HEK293 (cell line): ENCODE results near the gene TTL.

Source experiments
- GFI1B ChIP-seq: fragments of 450-650 bp; formaldehyde crosslinking; IDR thresholded peaks from 2 replicates; pipeline ENCODE4 v1.5.1; 2016; ENCODE audit warnings: missing biosample characterization, missing genetic modification characterization
- GLI4 ChIP-seq: fragments of 450-650 bp; formaldehyde crosslinking; IDR thresholded peaks from 2 replicates; pipeline ENCODE4 v1.5.1; 2016; ENCODE audit warnings: missing biosample characterization, missing genetic modification characterization
- HOXA7 ChIP-seq: sonication (generic); formaldehyde crosslinking; IDR thresholded peaks from 2 replicates; pipeline ENCODE4 v1.8.1; 2022; ENCODE audit warnings: missing genetic modification reagents, borderline replicate concordance
- IKZF3 ChIP-seq: fragments of 450-650 bp; IDR thresholded peaks from 2 replicates; pipeline ENCODE4 v1.5.0; 2018; ENCODE audit warnings: missing biosample characterization, mild to moderate bottlenecking, missing genetic modification characterization, moderate library complexity
- SETDB1 ChIP-seq: IDR thresholded peaks from one replicate; pipeline ENCODE4 v1.6.1; 2017; ENCODE audit warnings: mild to moderate bottlenecking, low read length, moderate library complexity, mixed read lengths; ENCODE audit not compliant: insufficient read length
- ZNF214 ChIP-seq: fragments of 450-650 bp; formaldehyde crosslinking; IDR thresholded peaks from 2 replicates; pipeline ENCODE4 v1.5.1; 2017; ENCODE audit warnings: missing biosample characterization, mild to moderate bottlenecking, missing genetic modification characterization, borderline replicate concordance
- ZNF23 ChIP-seq: fragments of 450-650 bp; formaldehyde crosslinking; IDR thresholded peaks from 2 replicates; pipeline ENCODE4 v1.5.1; 2016; ENCODE audit warnings: missing biosample characterization, missing genetic modification characterization, borderline replicate concordance
- ZNF335 ChIP-seq: fragments of 450-650 bp; formaldehyde crosslinking; conservative IDR thresholded peaks from 2 replicates; pipeline ENCODE4 v1.5.1; 2016; ENCODE audit warnings: missing biosample characterization, missing genetic modification characterization
- ZNF341 ChIP-seq: fragments of 450-650 bp; formaldehyde crosslinking; IDR thresholded peaks from 2 replicates; pipeline ENCODE4; 2016; ENCODE audit warnings: low read depth, missing biosample characterization, missing genetic modification characterization
- ZNF530 ChIP-seq: fragments of 450-650 bp; formaldehyde crosslinking; IDR thresholded peaks from 2 replicates; pipeline ENCODE4 v1.5.1; 2016; ENCODE audit warnings: low read depth, missing biosample characterization, missing genetic modification characterization
- ZNF585B ChIP-seq: fragments of 450-650 bp; formaldehyde crosslinking; IDR thresholded peaks from 2 replicates; pipeline ENCODE4 v1.5.1; 2016; ENCODE audit warnings: missing biosample characterization, missing genetic modification characterization
- ZNF596 ChIP-seq: fragments of 450-650 bp; IDR thresholded peaks from 2 replicates; pipeline ENCODE4 v1.5.0; 2018; ENCODE audit warnings: missing biosample characterization, mild to moderate bottlenecking, missing genetic modification characterization, moderate library complexity
- ZNF677 ChIP-seq: fragments of 450-650 bp; IDR thresholded peaks from 2 replicates; pipeline ENCODE4 v1.5.0; 2018; ENCODE audit warnings: missing biosample characterization, mild to moderate bottlenecking, missing genetic modification characterization, moderate library complexity
- ZNF76 ChIP-seq: fragments of 450-650 bp; formaldehyde crosslinking; IDR thresholded peaks from 2 replicates; pipeline ENCODE4; 2016; ENCODE audit warnings: low read depth, missing biosample characterization, missing genetic modification characterization, borderline replicate concordance
- TF ChIP-seq, protein P1 (sequence below): fragments of 450-650 bp; formaldehyde crosslinking; IDR thresholded peaks from 2 replicates; pipeline ENCODE4 v1.5.1; 2016; ENCODE audit warnings: missing biosample characterization, missing genetic modification characterization
- TF ChIP-seq, protein P2 (sequence below): sonication (generic); formaldehyde crosslinking; IDR thresholded peaks from 2 replicates; pipeline ENCODE4 v1.8.1; 2022; ENCODE audit warnings: mild to moderate bottlenecking, moderate library complexity, missing genetic modification reagents
- TF ChIP-seq, protein P3 (sequence below): fragments of 450-650 bp; formaldehyde crosslinking; IDR thresholded peaks from 2 replicates; pipeline ENCODE4 v1.5.1; 2017; ENCODE audit warnings: missing biosample characterization, missing genetic modification characterization
- TF ChIP-seq, protein P4 (sequence below): fragments of 450-650 bp; formaldehyde crosslinking; IDR thresholded peaks from 2 replicates; pipeline ENCODE4 v1.5.1; 2016; ENCODE audit warnings: missing biosample characterization, missing genetic modification characterization, borderline replicate concordance
- TF ChIP-seq, protein P5 (sequence below): fragments of 450-650 bp; formaldehyde crosslinking; IDR thresholded peaks from 2 replicates; pipeline ENCODE4 v1.5.1; 2016; ENCODE audit warnings: missing biosample characterization, missing genetic modification characterization
- TF ChIP-seq, protein P6 (sequence below): fragments of 450-650 bp; formaldehyde crosslinking; IDR thresholded peaks from 2 replicates; pipeline ENCODE4 v1.5.1; 2016; ENCODE audit warnings: missing biosample characterization, missing genetic modification characterization

The TTL gene

DNA sequence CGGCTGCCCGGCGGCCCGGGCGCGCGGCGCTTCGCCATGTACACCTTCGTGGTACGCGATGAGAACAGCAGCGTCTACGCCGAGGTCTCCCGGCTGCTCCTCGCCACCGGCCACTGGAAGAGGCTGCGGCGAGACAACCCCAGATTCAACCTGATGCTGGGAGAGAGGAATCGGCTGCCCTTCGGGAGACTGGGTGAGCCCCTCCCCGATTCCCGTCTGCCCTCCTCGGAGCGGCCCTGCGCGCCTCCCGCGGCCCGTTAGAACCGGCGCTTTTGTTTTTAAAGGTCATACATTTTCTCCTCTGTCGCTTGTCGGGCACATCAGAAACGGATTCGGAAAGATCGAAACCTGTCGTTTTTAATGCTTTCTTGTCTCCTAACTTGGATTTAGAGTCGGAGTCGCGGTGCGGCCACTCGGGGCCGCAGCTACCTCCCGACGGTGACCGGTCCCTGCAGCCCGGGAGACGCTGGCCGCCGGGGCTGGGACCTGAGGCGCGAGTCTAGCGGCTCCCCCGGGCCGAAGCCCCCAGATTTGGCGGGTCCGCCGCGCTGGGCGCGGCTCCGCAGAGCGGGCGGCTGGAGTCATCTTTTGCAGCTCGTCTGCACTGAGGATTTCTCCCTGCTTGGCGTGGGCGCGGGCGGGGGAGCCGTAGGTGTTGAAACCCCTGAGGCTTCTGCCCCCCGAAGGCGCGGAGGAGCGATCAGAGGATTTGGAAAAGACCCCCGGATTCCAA, 519 bp downstream of the TTL start (continued):
- TF ChIP-seq, protein P1, sequence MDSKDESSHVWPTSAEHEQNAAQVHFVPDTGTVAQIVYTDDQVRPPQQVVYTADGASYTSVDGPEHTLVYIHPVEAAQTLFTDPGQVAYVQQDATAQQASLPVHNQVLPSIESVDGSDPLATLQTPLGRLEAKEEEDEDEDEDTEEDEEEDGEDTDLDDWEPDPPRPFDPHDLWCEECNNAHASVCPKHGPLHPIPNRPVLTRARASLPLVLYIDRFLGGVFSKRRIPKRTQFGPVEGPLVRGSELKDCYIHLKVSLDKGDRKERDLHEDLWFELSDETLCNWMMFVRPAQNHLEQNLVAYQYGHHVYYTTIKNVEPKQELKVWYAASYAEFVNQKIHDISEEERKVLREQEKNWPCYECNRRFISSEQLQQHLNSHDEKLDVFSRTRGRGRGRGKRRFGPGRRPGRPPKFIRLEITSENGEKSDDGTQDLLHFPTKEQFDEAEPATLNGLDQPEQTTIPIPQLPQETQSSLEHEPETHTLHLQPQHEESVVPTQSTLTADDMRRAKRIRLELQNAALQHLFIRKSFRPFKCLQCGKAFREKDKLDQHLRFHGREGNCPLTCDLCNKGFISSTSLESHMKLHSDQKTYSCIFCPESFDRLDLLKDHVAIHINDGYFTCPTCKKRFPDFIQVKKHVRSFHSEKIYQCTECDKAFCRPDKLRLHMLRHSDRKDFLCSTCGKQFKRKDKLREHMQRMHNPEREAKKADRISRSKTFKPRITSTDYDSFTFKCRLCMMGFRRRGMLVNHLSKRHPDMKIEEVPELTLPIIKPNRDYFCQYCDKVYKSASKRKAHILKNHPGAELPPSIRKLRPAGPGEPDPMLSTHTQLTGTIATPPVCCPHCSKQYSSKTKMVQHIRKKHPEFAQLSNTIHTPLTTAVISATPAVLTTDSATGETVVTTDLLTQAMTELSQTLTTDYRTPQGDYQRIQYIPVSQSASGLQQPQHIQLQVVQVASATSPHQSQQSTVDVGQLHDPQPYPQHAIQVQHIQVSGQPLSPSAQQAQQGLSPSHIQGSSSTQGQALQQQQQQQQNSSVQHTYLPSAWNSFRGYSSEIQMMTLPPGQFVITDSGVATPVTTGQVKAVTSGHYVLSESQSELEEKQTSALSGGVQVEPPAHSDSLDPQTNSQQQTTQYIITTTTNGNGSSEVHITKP (tag by site-specific recombination): no peak
- no peak for TF ChIP-seq GLI4 (tag by site-specific recombination)
- TF ChIP-seq, protein P2, sequence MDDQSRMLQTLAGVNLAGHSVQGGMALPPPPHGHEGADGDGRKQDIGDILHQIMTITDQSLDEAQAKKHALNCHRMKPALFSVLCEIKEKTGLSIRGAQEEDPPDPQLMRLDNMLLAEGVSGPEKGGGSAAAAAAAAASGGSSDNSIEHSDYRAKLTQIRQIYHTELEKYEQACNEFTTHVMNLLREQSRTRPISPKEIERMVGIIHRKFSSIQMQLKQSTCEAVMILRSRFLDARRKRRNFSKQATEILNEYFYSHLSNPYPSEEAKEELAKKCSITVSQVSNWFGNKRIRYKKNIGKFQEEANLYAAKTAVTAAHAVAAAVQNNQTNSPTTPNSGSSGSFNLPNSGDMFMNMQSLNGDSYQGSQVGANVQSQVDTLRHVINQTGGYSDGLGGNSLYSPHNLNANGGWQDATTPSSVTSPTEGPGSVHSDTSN (CRISPR knock-in tag): no peak
- peak; percentile 49 for TF ChIP-seq ZNF76 (tag by site-specific recombination)
- TF ChIP-seq, protein P3, sequence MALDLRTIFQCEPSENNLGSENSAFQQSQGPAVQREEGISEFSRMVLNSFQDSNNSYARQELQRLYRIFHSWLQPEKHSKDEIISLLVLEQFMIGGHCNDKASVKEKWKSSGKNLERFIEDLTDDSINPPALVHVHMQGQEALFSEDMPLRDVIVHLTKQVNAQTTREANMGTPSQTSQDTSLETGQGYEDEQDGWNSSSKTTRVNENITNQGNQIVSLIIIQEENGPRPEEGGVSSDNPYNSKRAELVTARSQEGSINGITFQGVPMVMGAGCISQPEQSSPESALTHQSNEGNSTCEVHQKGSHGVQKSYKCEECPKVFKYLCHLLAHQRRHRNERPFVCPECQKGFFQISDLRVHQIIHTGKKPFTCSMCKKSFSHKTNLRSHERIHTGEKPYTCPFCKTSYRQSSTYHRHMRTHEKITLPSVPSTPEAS (tag by site-specific recombination): no peak
- no peak for TF ChIP-seq ZNF585B
- no peak for TF ChIP-seq GFI1B (tag by site-specific recombination)
- no peak for TF ChIP-seq HOXA7 (CRISPR knock-in tag)
- TF ChIP-seq ZNF23: no peak
- peak; percentile 73 for TF ChIP-seq ZNF335 (tag by site-specific recombination)
- TF ChIP-seq ZNF677: no peak
- no peak for TF ChIP-seq SETDB1
- no peak for TF ChIP-seq ZNF596 (tag by site-specific recombination)
- no peak for TF ChIP-seq IKZF3 (tag by site-specific recombination)
- TF ChIP-seq, protein P4, sequence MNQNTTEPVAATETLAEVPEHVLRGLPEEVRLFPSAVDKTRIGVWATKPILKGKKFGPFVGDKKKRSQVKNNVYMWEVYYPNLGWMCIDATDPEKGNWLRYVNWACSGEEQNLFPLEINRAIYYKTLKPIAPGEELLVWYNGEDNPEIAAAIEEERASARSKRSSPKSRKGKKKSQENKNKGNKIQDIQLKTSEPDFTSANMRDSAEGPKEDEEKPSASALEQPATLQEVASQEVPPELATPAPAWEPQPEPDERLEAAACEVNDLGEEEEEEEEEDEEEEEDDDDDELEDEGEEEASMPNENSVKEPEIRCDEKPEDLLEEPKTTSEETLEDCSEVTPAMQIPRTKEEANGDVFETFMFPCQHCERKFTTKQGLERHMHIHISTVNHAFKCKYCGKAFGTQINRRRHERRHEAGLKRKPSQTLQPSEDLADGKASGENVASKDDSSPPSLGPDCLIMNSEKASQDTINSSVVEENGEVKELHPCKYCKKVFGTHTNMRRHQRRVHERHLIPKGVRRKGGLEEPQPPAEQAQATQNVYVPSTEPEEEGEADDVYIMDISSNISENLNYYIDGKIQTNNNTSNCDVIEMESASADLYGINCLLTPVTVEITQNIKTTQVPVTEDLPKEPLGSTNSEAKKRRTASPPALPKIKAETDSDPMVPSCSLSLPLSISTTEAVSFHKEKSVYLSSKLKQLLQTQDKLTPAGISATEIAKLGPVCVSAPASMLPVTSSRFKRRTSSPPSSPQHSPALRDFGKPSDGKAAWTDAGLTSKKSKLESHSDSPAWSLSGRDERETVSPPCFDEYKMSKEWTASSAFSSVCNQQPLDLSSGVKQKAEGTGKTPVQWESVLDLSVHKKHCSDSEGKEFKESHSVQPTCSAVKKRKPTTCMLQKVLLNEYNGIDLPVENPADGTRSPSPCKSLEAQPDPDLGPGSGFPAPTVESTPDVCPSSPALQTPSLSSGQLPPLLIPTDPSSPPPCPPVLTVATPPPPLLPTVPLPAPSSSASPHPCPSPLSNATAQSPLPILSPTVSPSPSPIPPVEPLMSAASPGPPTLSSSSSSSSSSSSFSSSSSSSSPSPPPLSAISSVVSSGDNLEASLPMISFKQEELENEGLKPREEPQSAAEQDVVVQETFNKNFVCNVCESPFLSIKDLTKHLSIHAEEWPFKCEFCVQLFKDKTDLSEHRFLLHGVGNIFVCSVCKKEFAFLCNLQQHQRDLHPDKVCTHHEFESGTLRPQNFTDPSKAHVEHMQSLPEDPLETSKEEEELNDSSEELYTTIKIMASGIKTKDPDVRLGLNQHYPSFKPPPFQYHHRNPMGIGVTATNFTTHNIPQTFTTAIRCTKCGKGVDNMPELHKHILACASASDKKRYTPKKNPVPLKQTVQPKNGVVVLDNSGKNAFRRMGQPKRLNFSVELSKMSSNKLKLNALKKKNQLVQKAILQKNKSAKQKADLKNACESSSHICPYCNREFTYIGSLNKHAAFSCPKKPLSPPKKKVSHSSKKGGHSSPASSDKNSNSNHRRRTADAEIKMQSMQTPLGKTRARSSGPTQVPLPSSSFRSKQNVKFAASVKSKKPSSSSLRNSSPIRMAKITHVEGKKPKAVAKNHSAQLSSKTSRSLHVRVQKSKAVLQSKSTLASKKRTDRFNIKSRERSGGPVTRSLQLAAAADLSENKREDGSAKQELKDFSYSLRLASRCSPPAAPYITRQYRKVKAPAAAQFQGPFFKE (tag by site-specific recombination): no peak
- TF ChIP-seq, protein P5, sequence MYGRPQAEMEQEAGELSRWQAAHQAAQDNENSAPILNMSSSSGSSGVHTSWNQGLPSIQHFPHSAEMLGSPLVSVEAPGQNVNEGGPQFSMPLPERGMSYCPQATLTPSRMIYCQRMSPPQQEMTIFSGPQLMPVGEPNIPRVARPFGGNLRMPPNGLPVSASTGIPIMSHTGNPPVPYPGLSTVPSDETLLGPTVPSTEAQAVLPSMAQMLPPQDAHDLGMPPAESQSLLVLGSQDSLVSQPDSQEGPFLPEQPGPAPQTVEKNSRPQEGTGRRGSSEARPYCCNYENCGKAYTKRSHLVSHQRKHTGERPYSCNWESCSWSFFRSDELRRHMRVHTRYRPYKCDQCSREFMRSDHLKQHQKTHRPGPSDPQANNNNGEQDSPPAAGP (tag by site-specific recombination): peak; percentile 36; the same call in 1 of the 2 replicates
- peak; percentile 28 for TF ChIP-seq ZNF341
- TF ChIP-seq ZNF214 (tag by site-specific recombination): no peak
- TF ChIP-seq, protein P6, sequence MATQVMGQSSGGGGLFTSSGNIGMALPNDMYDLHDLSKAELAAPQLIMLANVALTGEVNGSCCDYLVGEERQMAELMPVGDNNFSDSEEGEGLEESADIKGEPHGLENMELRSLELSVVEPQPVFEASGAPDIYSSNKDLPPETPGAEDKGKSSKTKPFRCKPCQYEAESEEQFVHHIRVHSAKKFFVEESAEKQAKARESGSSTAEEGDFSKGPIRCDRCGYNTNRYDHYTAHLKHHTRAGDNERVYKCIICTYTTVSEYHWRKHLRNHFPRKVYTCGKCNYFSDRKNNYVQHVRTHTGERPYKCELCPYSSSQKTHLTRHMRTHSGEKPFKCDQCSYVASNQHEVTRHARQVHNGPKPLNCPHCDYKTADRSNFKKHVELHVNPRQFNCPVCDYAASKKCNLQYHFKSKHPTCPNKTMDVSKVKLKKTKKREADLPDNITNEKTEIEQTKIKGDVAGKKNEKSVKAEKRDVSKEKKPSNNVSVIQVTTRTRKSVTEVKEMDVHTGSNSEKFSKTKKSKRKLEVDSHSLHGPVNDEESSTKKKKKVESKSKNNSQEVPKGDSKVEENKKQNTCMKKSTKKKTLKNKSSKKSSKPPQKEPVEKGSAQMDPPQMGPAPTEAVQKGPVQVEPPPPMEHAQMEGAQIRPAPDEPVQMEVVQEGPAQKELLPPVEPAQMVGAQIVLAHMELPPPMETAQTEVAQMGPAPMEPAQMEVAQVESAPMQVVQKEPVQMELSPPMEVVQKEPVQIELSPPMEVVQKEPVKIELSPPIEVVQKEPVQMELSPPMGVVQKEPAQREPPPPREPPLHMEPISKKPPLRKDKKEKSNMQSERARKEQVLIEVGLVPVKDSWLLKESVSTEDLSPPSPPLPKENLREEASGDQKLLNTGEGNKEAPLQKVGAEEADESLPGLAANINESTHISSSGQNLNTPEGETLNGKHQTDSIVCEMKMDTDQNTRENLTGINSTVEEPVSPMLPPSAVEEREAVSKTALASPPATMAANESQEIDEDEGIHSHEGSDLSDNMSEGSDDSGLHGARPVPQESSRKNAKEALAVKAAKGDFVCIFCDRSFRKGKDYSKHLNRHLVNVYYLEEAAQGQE (tag by site-specific recombination): no peak
- no peak for TF ChIP-seq ZNF530
